ENCODE results near the gene PRR22.

- TF ChIP-seq EZH2phosphoT487 (IDR thresholded peaks at IDR 0.05; ENCODE audit: low read length): no peak
- TF ChIP-seq, protein P1, sequence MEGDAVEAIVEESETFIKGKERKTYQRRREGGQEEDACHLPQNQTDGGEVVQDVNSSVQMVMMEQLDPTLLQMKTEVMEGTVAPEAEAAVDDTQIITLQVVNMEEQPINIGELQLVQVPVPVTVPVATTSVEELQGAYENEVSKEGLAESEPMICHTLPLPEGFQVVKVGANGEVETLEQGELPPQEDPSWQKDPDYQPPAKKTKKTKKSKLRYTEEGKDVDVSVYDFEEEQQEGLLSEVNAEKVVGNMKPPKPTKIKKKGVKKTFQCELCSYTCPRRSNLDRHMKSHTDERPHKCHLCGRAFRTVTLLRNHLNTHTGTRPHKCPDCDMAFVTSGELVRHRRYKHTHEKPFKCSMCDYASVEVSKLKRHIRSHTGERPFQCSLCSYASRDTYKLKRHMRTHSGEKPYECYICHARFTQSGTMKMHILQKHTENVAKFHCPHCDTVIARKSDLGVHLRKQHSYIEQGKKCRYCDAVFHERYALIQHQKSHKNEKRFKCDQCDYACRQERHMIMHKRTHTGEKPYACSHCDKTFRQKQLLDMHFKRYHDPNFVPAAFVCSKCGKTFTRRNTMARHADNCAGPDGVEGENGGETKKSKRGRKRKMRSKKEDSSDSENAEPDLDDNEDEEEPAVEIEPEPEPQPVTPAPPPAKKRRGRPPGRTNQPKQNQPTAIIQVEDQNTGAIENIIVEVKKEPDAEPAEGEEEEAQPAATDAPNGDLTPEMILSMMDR (IDR thresholded peaks at IDR 0.05; ENCODE audit: low read length): no peak
These were observed 6.1 kb downstream of the PRR22 start for GRCh38 chr19:5778402-5778801.
